Ishikawa (cell line): ENCODE results near the gene ARHGAP33.

Experiments
- CEBPB ChIP-seq: IDR thresholded peaks from 2 replicates; pipeline ENCODE4 v1.6.1; 2012
- CREB1 ChIP-seq: IDR thresholded peaks from 2 replicates; pipeline ENCODE4 v1.6.1; 2012; ENCODE audit warnings: low read depth
- EGR1 ChIP-seq: IDR thresholded peaks from 2 replicates; pipeline ENCODE4 v1.6.1; 2012
- EP300 ChIP-seq: IDR thresholded peaks from 2 replicates; pipeline ENCODE4 v1.6.1; 2012; ENCODE audit warnings: borderline replicate concordance
- FOXM1 ChIP-seq: IDR thresholded peaks from 2 replicates; pipeline ENCODE4 v1.6.1; 2012; ENCODE audit warnings: low read depth, borderline replicate concordance
- MAX ChIP-seq: IDR thresholded peaks from 2 replicates; pipeline ENCODE4 v1.6.1; 2012
- NFIC ChIP-seq: IDR thresholded peaks from 2 replicates; pipeline ENCODE4 v1.6.1; 2012
- RAD21 ChIP-seq: IDR thresholded peaks from 2 replicates; pipeline ENCODE4 v1.6.1; 2012; ENCODE audit warnings: low read depth
- REST ChIP-seq: IDR thresholded peaks from 2 replicates; pipeline ENCODE4 v1.6.1; 2012; ENCODE audit warnings: low read depth, mild to moderate bottlenecking
- TAF1 ChIP-seq: IDR thresholded peaks from 2 replicates; pipeline ENCODE4 v1.6.1; 2012; ENCODE audit warnings: low read depth, mild to moderate bottlenecking
- TCF12 ChIP-seq: IDR thresholded peaks from 2 replicates; pipeline ENCODE4 v1.6.1; 2012; ENCODE audit warnings: low read depth
- TEAD4 ChIP-seq: IDR thresholded peaks from 2 replicates; pipeline ENCODE4 v1.6.1; 2012
- USF1 ChIP-seq: IDR thresholded peaks from 2 replicates; pipeline ENCODE4 v1.6.1; 2012
- YY1 ChIP-seq: IDR thresholded peaks from 2 replicates; pipeline ENCODE4 v1.6.1; 2012; ENCODE audit warnings: low read depth
- ZBTB7A ChIP-seq: IDR thresholded peaks from 2 replicates; pipeline ENCODE4 v1.6.1; 2012; ENCODE audit warnings: low read depth

ARHGAP33 gene

GRCh38 chr19:35783469-35784434 lies 8.4 kb downstream of the ARHGAP33 start:
- no peak for TF ChIP-seq EGR1

- TF ChIP-seq FOXM1 (no peak), EGR1 (no peak), CEBPB (no peak), ZBTB7A (no peak), YY1 (no peak), NFIC (no peak), TEAD4 (no peak), EP300 (no peak), REST (no peak), RAD21 (no peak), MAX (no peak), CREB1 (no peak), USF1 (no peak), TAF1 (no peak), TCF12 (no peak)
These were observed 9.4 kb downstream of the ARHGAP33 start for GRCh38 chr19:35784503-35785338.

- no peak for TF ChIP-seq USF1
- no peak for TF ChIP-seq EGR1
- no peak for TF ChIP-seq CEBPB
- no peak for TF ChIP-seq FOXM1
- TF ChIP-seq REST = no peak
- TF ChIP-seq EP300 = no peak
- TF ChIP-seq TEAD4 = no peak
- no peak for TF ChIP-seq YY1
- TF ChIP-seq TAF1 = no peak
- no peak for TF ChIP-seq TCF12
- no peak for TF ChIP-seq RAD21
- no peak for TF ChIP-seq NFIC
- TF ChIP-seq MAX = no peak
- no peak for TF ChIP-seq ZBTB7A
These were observed 9.9 kb downstream of the ARHGAP33 start for GRCh38 chr19:35785339-35785627.

- TF ChIP-seq RAD21 = no peak
These were observed 11.2 kb downstream of the ARHGAP33 start for GRCh38 chr19:35786299-35787160.

- no peak for TF ChIP-seq FOXM1
- no peak for TF ChIP-seq EGR1
- no peak for TF ChIP-seq CEBPB
- no peak for TF ChIP-seq NFIC
These were observed 11.9 kb downstream of the ARHGAP33 start for GRCh38 chr19:35787227-35787799.
